Measurements from ENCODE around the gene SLX1A. TPM values are rescaled to one million over a fixed set of nuclear protein-coding genes. Genes with fewer than 3 reads are reported as not detected.
A peak's percentile ranks its signal among the peaks of the same experiment; 100 is the strongest.

Gene SLX1A
- total RNA-seq, 1 donor from 2014 or later = 77.0 TPM

DNA sequence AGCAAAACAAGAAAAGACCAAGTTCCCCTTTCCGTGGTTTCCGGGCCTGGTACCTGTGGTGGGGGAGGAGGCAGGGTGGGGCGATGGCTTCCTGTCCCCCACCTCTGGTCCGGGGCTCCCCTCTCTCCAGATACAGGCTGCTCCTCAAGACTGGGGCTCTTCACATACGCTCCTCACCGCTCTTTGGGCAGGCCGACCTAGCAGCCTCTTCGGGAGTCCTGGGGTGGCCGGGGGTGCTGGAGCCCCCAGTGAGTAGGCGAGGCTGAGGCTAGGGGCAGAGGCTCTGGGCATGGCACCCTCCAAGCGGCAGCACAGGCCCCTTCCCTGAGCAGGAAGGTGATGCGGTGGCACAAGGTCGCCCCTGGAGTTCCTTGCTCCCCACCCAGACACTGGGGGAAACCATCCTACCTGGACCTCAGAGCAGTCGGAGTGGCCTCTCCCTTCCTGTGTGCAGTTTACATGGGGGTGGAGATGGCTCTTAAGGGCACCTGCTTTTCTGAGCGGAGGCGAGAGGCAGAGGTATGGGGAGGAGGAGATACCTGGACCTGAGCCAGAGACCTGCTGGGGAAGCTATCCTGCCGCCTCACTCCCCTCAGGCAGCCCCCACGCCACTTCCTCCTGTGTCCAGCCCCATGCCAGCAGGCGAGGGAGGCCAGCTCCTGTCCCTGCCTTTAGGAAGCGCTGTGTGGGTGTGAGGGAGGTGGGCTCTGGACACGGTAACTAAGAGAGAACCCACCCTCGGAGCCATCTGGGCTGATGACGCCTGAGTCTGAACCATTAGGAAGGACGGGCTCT lies 9.4 kb upstream of the SLX1A start:
- TF ChIP-seq, protein P1, sequence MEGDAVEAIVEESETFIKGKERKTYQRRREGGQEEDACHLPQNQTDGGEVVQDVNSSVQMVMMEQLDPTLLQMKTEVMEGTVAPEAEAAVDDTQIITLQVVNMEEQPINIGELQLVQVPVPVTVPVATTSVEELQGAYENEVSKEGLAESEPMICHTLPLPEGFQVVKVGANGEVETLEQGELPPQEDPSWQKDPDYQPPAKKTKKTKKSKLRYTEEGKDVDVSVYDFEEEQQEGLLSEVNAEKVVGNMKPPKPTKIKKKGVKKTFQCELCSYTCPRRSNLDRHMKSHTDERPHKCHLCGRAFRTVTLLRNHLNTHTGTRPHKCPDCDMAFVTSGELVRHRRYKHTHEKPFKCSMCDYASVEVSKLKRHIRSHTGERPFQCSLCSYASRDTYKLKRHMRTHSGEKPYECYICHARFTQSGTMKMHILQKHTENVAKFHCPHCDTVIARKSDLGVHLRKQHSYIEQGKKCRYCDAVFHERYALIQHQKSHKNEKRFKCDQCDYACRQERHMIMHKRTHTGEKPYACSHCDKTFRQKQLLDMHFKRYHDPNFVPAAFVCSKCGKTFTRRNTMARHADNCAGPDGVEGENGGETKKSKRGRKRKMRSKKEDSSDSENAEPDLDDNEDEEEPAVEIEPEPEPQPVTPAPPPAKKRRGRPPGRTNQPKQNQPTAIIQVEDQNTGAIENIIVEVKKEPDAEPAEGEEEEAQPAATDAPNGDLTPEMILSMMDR (IDR thresholded peaks at IDR 0.05) = no peak
- Mint-ChIP-seq H3K4me3 (peak overlapping the region; percentile 98), H3K36me3 (ENCODE audit: low read depth) (peaks cover 38% of the 10 kb centered on the region), H3K4me1 (peaks cover 41% of the 10 kb centered on the region), H3K27ac (peak overlapping the region; percentile 97), H3K9me3 (no peaks in the 10 kb centered on the region), H3K27me3 (no peaks in the 10 kb centered on the region)
- POLR2A ChIA-PET = interaction anchor here (0.6 to 7.4 kb wide), 31 partner anchors 10 to 1274 kb away, joined by 3 to 335 read pairs (median 7); partner anchors contain the start of genes ALDOA, DCTPP1, FBRS and GDPD3
- intact Hi-C loops (cut with micrococcal nuclease) = no loop called here
- CTCF ChIA-PET = interaction anchor here (1.0 to 4.4 kb wide), 2 partner anchors 41 to 92 kb away, joined by 6 to 33 read pairs; partner anchors contain the start of gene TBX6
- peak; percentile 1 for ATAC-seq (ENCODE audit: low read depth)
- DNase-seq = peak; percentile 70

DNA sequence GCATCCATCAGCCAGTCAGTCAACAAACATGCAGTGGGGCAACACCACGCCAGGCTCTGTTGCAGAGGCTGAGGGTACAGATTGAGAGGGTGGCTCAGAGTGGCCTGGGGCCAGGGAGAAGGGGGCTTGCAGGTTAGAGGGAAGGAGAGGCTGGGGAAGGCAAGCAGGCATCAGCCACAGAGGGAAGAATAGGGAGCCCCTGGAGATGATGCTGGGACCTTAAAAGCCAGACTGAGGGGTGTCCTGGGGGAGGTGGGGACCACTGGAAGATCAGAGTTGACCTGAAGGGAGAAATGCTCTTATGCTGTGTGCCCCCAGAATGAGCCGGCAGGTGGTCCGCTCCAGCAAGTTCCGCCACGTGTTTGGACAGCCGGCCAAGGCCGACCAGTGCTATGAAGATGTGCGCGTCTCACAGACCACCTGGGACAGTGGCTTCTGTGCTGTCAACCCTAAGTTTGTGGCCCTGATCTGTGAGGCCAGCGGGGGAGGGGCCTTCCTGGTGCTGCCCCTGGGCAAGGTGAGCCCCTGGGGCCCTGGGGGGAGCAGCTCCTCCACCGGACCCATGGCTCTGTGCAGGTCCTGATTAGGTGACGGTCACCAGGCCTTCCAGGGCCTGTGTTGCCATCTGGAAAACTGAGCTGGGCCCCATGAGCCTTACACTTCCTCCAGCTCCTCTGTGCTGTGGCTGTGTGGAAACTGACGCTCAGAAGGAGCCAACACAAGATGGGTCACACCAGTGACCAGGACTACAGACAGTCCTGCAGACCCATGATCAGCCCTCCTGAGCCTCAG lies 8.6 kb upstream of the SLX1A start:
- POLR2A ChIA-PET = interaction anchor here (0.5 to 7.4 kb wide), 22 partner anchors 42 to 1261 kb away, joined by 3 to 335 read pairs (median 6); partner anchors contain the start of genes ALDOA, FBRS, MAPK3 and PPP4C
- ATAC-seq (ENCODE audit: low read depth) (peak; percentile 1), DNase-seq (no peak)
- CTCF ChIA-PET = interaction anchor here (1.5 to 4.4 kb wide), 2 partner anchors 42 to 93 kb away, joined by 4 to 33 read pairs; partner anchors contain the start of gene TBX6
- peaks cover 38% of the 10 kb centered on the region for H3K36me3 Mint-ChIP-seq (ENCODE audit: low read depth)
- peaks cover 41% of the 10 kb centered on the region for H3K4me1 Mint-ChIP-seq
- intact Hi-C loops (cut with micrococcal nuclease) = no loop called here
- H3K27me3 Mint-ChIP-seq = no peaks in the 10 kb centered on the region
- H3K4me3 Mint-ChIP-seq = peak overlapping the region; percentile 98
- no peaks in the 10 kb centered on the region for H3K9me3 Mint-ChIP-seq
- H3K27ac Mint-ChIP-seq = peak overlapping the region; percentile 97
- TF ChIP-seq, protein P1 (IDR thresholded peaks at IDR 0.05) = no peak

DNA sequence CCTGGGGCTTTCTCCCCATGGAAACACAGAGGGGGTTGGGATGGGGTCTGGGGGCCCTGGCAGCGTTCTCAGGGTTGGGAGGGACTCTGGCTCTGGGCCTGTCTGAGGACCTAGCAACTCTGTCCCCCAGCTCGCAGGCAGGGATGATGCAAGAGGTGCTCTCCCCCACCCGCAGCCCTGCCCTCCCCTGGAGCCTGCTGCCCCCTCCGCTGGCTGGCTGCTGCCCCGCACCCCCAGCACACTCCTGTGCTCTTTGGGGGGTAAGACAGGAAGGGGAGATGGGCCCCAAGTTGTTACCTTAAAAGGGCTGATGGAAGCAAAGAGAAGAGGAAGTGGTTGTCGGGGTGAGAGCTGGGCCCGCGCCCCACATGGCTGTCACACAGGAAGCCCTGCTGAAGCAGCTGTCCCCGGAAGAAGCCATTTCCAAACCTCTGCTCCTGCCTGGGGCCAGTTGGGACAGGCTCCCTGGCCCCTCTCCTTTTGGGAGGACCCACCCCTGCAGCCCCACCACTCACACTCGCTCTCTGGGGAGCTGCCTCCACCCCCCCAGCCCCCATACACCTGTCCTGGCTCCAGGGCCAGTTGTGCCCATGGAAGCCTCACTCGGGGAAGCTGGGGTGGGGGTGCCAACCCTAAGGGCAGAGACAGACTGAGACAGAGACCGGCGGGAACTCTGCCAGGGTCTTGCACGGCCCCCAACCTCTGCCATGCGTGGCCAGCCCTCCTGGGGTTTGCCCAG lies 7.8 kb upstream of the SLX1A start:
- Mint-ChIP-seq H3K4me3 (peak overlapping the region; percentile 98), H3K27ac (peak overlapping the region; percentile 97), H3K27me3 (no peaks in the 10 kb centered on the region), H3K36me3 (ENCODE audit: low read depth) (peaks cover 38% of the 10 kb centered on the region), H3K4me1 (peaks cover 39% of the 10 kb centered on the region), H3K9me3 (no peaks in the 10 kb centered on the region)
- intact Hi-C loops (cut with micrococcal nuclease) = no loop called here
- TF ChIP-seq, protein P1 (IDR thresholded peaks at IDR 0.05) = no peak
- POLR2A ChIA-PET = interaction anchor here (0.5 to 7.4 kb wide), 20 partner anchors 42 to 1262 kb away, joined by 3 to 335 read pairs (median 5); partner anchors contain the start of genes ALDOA, CD2BP2, MAPK3 and PRR14
- CTCF ChIA-PET = interaction anchor here (1.5 to 4.4 kb wide), 2 partner anchors 43 to 93 kb away, joined by 4 to 33 read pairs; partner anchors contain the start of gene TBX6
- DNase-seq (peak; percentile 60), ATAC-seq (ENCODE audit: low read depth) (peak; percentile 32)

DNA sequence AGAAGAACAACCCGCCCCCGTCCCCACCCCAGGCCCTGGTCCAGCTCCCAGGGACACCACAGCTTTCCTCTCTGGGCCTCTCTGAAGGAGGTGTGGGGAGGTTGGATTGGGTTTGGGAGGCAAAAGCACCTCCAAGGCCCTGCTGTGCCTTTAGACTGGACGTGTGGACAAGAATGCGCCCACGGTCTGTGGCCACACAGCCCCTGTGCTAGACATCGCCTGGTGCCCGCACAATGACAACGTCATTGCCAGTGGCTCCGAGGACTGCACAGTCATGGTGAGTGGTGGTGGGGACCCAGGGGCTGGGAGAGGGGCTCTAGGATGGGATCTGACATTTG lies 7.3 kb upstream of the SLX1A start:
- TF ChIP-seq, protein P1 (IDR thresholded peaks at IDR 0.05) = no peak
- no peaks in the 10 kb centered on the region for H3K9me3 Mint-ChIP-seq
- H3K27ac Mint-ChIP-seq = peak overlapping the region; percentile 97
- peaks cover 38% of the 10 kb centered on the region for H3K36me3 Mint-ChIP-seq (ENCODE audit: low read depth)
- H3K27me3 Mint-ChIP-seq = no peaks in the 10 kb centered on the region
- H3K4me1 Mint-ChIP-seq = peaks cover 39% of the 10 kb centered on the region
- ATAC-seq (ENCODE audit: low read depth) (no peak), DNase-seq (no peak)
- peak overlapping the region; percentile 98 for H3K4me3 Mint-ChIP-seq
- intact Hi-C loops (cut with micrococcal nuclease) = no loop called here
- ChIA-PET CTCF (interaction anchor here (1.5 to 4.4 kb wide), 2 partner anchors 43 to 94 kb away, joined by 4 to 33 read pairs; partner anchors contain the start of gene TBX6), POLR2A (interaction anchor here (0.6 to 7.4 kb wide), 16 partner anchors 43 to 1262 kb away, joined by 3 to 335 read pairs (median 6); partner anchors contain the start of genes ALDOA, CD2BP2, MAPK3 and PRR14)
